ENCODE data around the gene XRCC6.
"Not testable (repeated sequence)": the region's sequence is repeated elsewhere in the genome, so short reads cannot be mapped to it uniquely, and the experiment has no call there.

The XRCC6 gene

GRCh38 chr22:41654322-41654721, 33.2 kb downstream of the XRCC6 start:
- no peak for DNase-seq

- no peak for DNase-seq
Observed at GRCh38 chr22:41656556-41656955, 35.5 kb downstream of the XRCC6 start.

GRCh38 chr22:41657709-41658108, 36.6 kb downstream of the XRCC6 start:
- DNase-seq, result no peak

GRCh38 chr22:41658869-41659268, 37.8 kb downstream of the XRCC6 start:
- no peak for DNase-seq

GRCh38 chr22:41659941-41660340, 38.8 kb downstream of the XRCC6 start:
- no peak for DNase-seq

- DNase-seq, result no peak
Observed at GRCh38 chr22:41660416-41660815, 39.3 kb downstream of the XRCC6 start.

GRCh38 chr22:41661088-41661487, 40.0 kb downstream of the XRCC6 start:
- DNase-seq, result no peak

- no peak for DNase-seq
Observed at GRCh38 chr22:41661713-41662112, 40.6 kb downstream of the XRCC6 start.

GRCh38 chr22:41663594-41663993, 42.5 kb downstream of the XRCC6 start:
- not testable (repeated sequence) for DNase-seq

GRCh38 chr22:41664490-41664889, 43.4 kb downstream of the XRCC6 start:
- DNase-seq, result no peak

GRCh38 chr22:41664951-41665350, 43.9 kb downstream of the XRCC6 start:
- DNase-seq, result no peak

GRCh38 chr22:41668971-41669911, 48.1 kb downstream of the XRCC6 start:
- DNase-seq, result no peak

- DNase-seq, result not testable (repeated sequence)
Observed at GRCh38 chr22:41672096-41672495, 51.0 kb downstream of the XRCC6 start.

GRCh38 chr22:41672780-41673509, 51.9 kb downstream of the XRCC6 start:
- DNase-seq, result no peak

GRCh38 chr22:41674846-41675340, 53.8 kb downstream of the XRCC6 start:
- DNase-seq, result no peak

GRCh38 chr22:41676134-41676533, 55.0 kb downstream of the XRCC6 start:
- no peak for DNase-seq

- no peak for DNase-seq
Observed at GRCh38 chr22:41681616-41682015, 60.5 kb downstream of the XRCC6 start.

GRCh38 chr22:41682033-41682807, 61.1 kb downstream of the XRCC6 start:
- DNase-seq, result peak; percentile 62 to 87 (median 77)

- no peak for DNase-seq
Observed at GRCh38 chr22:41683052-41683451, 62.0 kb downstream of the XRCC6 start.

GRCh38 chr22:41683616-41684015, 62.5 kb downstream of the XRCC6 start:
- no peak for DNase-seq

GRCh38 chr22:41684194-41684593, 63.1 kb downstream of the XRCC6 start:
- DNase-seq, result no peak

- DNase-seq, result not testable (repeated sequence)
Observed at GRCh38 chr22:41686890-41687289, 65.8 kb downstream of the XRCC6 start.

- peak in 1 of 5 experiments; percentile 40 for DNase-seq
Observed at GRCh38 chr22:41687901-41688364, 66.8 kb downstream of the XRCC6 start.

Data from T-helper 2 cell (primary cell).